ENCODE measurements around the gene ZBTB44.
A peak's percentile ranks its signal among the peaks of the same experiment; 100 is the strongest.

The ZBTB44 gene, protein sequence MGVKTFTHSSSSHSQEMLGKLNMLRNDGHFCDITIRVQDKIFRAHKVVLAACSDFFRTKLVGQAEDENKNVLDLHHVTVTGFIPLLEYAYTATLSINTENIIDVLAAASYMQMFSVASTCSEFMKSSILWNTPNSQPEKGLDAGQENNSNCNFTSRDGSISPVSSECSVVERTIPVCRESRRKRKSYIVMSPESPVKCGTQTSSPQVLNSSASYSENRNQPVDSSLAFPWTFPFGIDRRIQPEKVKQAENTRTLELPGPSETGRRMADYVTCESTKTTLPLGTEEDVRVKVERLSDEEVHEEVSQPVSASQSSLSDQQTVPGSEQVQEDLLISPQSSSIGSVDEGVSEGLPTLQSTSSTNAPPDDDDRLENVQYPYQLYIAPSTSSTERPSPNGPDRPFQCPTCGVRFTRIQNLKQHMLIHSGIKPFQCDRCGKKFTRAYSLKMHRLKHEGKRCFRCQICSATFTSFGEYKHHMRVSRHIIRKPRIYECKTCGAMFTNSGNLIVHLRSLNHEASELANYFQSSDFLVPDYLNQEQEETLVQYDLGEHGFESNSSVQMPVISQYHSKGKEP

DNA sequence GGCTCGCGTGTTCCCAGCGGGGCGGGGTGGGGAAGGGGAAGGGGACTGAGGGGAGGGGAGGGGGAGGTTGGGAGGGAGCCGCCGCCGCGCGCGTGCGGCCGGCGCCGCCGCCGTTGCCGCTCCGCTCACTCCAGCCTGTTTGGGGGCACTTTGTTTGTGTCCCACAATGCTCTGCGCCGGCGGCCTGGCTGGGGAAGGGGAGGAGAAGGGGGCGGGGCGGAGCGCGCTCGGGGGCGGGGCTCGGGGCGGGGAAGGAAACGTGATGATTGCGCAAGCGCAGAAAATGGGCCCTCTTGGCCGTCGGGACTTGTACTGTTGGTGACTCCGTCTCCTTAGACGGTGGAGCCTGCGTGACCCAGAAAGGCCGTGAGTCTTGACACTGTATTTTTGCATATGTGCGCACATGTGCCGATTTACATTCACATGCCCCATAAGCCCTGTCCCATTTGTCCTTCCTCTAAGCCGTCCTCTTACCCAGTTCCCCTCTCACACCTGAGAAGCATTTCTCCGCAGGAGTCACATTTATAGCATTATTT is at the start of gene ZBTB44:
ZBTB44 (minus strand) TSS at position 168 of the 536 bp plus-strand sequence. CDS start 53,044 bp downstream, outside the sequence.
- peak within 1 kb of the TSS; percentile 89 for H3K4me3 ChIP-seq (ENCODE audit: low read depth, low read length)
- TF ChIP-seq, protein P1, sequence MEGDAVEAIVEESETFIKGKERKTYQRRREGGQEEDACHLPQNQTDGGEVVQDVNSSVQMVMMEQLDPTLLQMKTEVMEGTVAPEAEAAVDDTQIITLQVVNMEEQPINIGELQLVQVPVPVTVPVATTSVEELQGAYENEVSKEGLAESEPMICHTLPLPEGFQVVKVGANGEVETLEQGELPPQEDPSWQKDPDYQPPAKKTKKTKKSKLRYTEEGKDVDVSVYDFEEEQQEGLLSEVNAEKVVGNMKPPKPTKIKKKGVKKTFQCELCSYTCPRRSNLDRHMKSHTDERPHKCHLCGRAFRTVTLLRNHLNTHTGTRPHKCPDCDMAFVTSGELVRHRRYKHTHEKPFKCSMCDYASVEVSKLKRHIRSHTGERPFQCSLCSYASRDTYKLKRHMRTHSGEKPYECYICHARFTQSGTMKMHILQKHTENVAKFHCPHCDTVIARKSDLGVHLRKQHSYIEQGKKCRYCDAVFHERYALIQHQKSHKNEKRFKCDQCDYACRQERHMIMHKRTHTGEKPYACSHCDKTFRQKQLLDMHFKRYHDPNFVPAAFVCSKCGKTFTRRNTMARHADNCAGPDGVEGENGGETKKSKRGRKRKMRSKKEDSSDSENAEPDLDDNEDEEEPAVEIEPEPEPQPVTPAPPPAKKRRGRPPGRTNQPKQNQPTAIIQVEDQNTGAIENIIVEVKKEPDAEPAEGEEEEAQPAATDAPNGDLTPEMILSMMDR (IDR thresholded peaks at IDR 0.05; ENCODE audit: borderline replicate concordance, insufficient read depth, low read depth, low read length), result no peak

DNA sequence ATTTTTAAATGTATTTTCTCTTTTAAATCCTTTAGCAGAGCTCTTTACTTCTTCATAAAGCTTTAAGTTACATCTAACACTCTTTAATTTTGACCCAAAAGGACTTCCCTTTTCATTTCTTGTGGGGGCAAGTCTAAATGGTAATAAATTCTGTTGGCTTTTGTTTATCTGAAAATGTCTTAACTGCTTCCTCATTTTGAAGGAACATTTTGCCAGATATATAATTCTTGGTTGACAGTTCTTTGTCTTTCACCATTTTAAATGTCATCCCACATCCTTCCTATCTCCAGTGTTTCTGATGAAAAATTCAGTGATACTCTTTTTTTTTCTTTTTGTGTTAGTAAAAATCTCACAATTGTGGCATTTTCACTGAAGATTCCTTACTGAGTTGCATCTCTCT is 44.7 kb upstream of the ZBTB44 start:
- TF ChIP-seq, protein P1 (IDR thresholded peaks at IDR 0.05; ENCODE audit: borderline replicate concordance, insufficient read depth, low read depth, low read length), result no peak
- H3K4me3 ChIP-seq (ENCODE audit: low read depth, low read length), result no peak overlapping the region

DNA sequence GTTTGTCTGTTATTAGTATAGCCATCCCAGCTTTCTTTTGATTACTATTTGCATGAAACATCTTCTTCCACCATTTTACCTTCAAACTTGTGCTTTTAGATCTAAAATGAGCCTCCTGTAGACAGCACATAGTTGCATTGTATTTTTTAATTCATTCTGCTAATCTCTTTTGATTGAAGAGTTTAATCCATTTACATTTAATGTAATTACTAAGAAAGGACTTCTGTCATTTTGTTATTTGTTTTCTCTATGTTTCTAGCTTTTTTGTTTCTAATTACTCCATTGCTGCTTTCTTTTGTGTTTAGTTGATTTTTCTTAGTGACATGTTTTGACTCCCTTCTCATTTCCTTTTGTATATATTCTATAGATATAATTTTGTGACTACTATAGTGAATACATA is 43.7 kb upstream of the ZBTB44 start:
- no peak overlapping the region for H3K4me3 ChIP-seq (ENCODE audit: low read depth, low read length)
- TF ChIP-seq, protein P1 (IDR thresholded peaks at IDR 0.05; ENCODE audit: borderline replicate concordance, insufficient read depth, low read depth, low read length), result no peak

DNA sequence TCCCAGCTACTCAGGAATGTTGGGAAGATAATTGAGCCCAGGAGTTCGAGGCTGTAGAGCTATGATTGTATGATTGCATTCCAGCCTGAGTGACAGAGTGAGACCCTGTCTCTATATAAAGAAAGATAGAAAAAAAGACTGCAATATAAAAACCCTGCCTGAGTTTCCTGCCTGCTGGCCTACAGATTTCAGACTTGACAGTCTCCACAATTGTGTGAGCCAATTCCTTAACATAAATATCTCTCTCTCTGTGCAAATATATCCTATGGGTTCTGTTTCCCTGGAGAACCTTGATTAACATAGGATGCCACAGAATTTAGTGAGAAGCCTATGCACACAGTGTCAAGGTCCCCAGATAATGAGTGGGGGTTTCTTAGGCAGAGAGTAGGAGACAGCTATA is 32.5 kb upstream of the ZBTB44 start:
- no peak overlapping the region for H3K4me3 ChIP-seq (ENCODE audit: low read depth, low read length)
- TF ChIP-seq, protein P1 (IDR thresholded peaks at IDR 0.05; ENCODE audit: borderline replicate concordance, insufficient read depth, low read depth, low read length), result no peak

DNA sequence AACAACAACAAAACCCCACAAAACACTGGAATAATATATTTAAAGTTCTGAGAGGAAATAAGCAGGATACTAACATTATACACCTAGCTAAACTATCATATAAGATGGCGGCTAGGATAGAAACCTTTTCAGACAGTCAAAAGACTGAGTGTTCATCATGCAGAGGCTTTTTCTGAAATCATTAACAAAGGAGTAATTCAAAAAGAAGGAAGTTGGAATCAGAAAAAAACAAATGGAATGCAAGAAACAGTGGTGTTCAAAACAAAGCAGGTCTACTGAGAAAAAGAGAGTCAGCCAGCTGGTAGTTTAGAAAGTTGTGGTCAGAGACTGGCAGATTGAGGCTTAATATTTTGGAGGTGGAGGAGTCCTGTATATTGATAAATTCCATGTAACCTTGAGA is 30.1 kb upstream of the ZBTB44 start:
- TF ChIP-seq, protein P1 (IDR thresholded peaks at IDR 0.05; ENCODE audit: borderline replicate concordance, insufficient read depth, low read depth, low read length), result no peak
- no peak overlapping the region for H3K4me3 ChIP-seq (ENCODE audit: low read depth, low read length)

DNA sequence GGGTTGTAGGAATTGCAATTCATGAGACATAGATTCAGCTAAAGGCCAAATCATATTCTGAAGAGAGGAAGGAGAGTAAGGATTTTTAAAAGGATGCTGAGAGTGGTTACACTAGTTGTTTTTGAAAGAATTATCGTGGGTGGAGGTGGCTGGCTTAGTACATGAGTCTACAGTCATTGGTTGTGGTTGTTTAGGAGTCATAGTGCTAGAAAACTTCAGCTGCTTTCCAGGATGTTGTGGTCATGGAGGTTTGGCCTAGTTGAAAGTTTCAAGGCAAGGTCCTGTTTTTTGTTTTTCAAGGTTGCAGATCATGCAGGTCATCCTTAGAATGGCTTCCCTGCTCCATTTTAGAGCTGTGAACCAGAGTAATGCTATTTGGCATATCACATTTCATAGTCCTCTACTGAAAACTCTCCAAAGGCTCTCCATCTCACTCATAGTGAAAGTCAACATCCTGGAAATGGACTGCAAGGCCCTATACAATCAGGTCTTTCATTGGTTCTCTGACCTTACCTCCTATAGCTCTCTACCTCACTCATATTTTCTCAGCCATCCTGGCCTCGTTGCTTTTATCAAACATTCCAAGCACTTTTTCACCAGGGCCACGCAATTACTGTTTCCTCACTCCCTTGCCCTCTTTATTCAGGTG is 26.1 kb upstream of the ZBTB44 start:
- H3K4me3 ChIP-seq (ENCODE audit: low read depth, low read length), result no peak overlapping the region
- TF ChIP-seq, protein P1 (IDR thresholded peaks at IDR 0.05; ENCODE audit: borderline replicate concordance, insufficient read depth, low read depth, low read length), result no peak
